RWPE1 (cell line): ENCODE measurements around the gene ALG14.

Source experiments
- CTCF ChIA-PET: fragments of 350-600 bp; sonication (Branson Sonifier 250); formaldehyde crosslinking; extraction: SDS; loops from one replicate; lab custom pipeline; 2021; lab: Yijun Ruan, JAX
- POLR2A ChIA-PET: fragments of 400-600 bp; formaldehyde crosslinking; extraction: SDS; loops from one replicate; lab custom pipeline; 2020; ENCODE audit warnings: antibody characterized with exemption; ENCODE audit not compliant: low non-redundant PET; lab: Yijun Ruan, JAX
- DNase-seq: peaks from one replicate; pipeline ENCODE4 v3.0.0; 2012; ENCODE audit warnings: low spot score
- H3K27ac ChIP-seq: fragments of 450-650 bp; 2 replicates; pipeline ENCODE4 v1.5.1; 2017
- TF ChIP-seq, protein P1 (sequence below): fragments of 450-650 bp; conservative IDR thresholded peaks from 2 replicates; pipeline ENCODE4 v1.5.1; 2017; ENCODE audit warnings: low read depth, mild to moderate bottlenecking

The ALG14 gene

DNA sequence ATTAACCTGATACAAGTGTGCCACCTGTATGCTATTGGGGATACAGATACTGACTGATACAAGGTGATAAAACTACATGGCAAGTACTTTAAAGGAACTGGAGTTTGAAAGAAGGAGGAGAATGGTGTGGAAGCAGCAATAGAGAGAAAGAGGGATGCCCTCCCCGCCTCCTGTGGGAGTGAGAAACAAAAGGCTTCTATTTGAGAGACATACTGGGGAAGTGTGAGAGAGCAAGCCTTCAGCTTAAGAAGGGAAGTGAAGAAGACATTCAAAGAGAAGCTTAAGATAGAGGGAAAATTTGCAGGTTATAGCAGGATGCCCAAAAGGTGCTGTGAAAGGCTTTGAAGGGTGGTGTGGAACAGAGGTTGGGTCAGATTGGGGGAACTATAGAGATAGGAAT lies 7.7 kb upstream of the ALG14 start:
- DNase-seq = no peak
- ChIA-PET CTCF (interaction anchor here (0.6 kb wide), 2 partner anchors 154 to 163 kb away, joined by 3 to 5 read pairs; partner anchors contain the start of gene RWDD3), POLR2A (no interaction called here)
- H3K27ac ChIP-seq = no peak overlapping the region
- TF ChIP-seq, protein P1, sequence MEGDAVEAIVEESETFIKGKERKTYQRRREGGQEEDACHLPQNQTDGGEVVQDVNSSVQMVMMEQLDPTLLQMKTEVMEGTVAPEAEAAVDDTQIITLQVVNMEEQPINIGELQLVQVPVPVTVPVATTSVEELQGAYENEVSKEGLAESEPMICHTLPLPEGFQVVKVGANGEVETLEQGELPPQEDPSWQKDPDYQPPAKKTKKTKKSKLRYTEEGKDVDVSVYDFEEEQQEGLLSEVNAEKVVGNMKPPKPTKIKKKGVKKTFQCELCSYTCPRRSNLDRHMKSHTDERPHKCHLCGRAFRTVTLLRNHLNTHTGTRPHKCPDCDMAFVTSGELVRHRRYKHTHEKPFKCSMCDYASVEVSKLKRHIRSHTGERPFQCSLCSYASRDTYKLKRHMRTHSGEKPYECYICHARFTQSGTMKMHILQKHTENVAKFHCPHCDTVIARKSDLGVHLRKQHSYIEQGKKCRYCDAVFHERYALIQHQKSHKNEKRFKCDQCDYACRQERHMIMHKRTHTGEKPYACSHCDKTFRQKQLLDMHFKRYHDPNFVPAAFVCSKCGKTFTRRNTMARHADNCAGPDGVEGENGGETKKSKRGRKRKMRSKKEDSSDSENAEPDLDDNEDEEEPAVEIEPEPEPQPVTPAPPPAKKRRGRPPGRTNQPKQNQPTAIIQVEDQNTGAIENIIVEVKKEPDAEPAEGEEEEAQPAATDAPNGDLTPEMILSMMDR = no peak

DNA sequence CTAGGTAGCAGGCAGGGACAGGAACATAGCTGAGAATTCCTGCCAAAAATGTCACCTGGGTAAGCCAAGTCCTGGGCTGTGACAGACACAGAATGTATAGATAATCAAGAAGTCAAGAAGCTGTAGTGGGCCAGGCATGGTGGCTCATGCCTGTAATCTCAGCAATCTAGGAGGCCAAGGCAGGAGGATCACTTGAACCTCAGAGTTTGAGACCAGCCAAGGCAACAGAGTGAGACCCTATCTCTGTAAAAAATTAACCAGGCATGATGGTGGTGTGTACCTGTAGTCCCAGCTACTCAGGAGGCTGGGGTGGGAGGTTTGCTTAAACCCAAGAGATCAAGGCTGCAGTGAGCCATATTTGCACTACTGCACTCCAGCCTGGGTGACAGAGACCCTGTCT lies 3.3 kb upstream of the ALG14 start:
- ChIA-PET POLR2A (interaction anchor here (0.6 kb wide), 1 partner anchor 293 kb away, joined by 4 read pairs; no protein-coding TSS in a partner anchor), CTCF (interaction anchor here (1.1 to 1.7 kb wide), 2 partner anchors 9 to 11 kb away, joined by 3 to 6 read pairs; no protein-coding TSS in a partner anchor)
- TF ChIP-seq, protein P1 = no peak
- DNase-seq = no peak
- no peak overlapping the region for H3K27ac ChIP-seq

DNA sequence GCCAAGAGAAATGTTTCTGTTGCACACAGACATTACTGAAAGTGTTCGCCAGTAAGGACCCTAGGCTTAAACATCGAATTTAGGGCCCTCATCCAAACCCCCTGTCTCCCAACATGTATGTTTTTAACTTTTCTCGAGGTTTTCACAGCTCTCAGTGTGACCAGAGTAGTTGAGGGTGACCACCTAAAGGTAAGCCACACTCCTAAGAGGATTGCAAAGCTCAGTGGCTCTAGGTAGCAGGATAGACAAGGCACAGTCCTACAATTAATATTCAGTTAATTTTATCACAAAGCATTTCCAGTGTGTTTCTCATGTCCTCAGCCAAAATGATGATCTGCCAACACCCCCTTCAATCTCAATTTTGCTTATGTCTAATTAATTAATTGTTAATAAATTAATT lies 695 bp upstream of the ALG14 start:
- ChIA-PET POLR2A (interaction anchor here (1.2 kb wide), 1 partner anchor 161 kb away, joined by 9 read pairs; the partner anchor contains the start of gene RWDD3), CTCF (interaction anchor here (0.6 to 0.7 kb wide), 3 partner anchors 71 to 1194 kb away, joined by 3 to 4 read pairs (median 4); no protein-coding TSS in a partner anchor)
- H3K27ac ChIP-seq = peak overlapping the region; percentile 89
- TF ChIP-seq, protein P1 = no peak
- DNase-seq = no peak

DNA sequence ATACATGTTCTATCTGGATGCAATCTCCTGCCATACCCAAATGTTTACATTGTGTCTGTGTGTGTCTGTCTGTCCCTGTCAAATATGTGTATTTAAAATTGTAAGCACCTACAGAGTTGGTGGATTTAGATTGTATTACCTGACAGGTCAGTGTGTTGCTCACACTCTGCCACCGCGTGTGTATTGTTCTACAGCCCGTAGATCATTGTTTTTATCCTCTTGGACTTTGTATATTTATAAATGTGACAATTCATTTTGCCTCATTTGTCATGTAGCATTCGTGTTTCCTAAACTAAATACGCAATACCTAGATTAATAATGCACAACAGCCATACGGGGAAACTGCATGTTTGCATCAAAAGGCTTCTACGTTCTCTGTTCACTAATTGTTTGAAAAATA lies 634 bp downstream of the ALG14 start:
- TF ChIP-seq, protein P1 = no peak
- ChIA-PET POLR2A (no interaction called here), CTCF (interaction anchor here (0.7 kb wide), 1 partner anchor 13 kb away, joined by 3 read pairs; no protein-coding TSS in a partner anchor)
- H3K27ac ChIP-seq = peak overlapping the region; percentile 89
- DNase-seq = no peak

DNA sequence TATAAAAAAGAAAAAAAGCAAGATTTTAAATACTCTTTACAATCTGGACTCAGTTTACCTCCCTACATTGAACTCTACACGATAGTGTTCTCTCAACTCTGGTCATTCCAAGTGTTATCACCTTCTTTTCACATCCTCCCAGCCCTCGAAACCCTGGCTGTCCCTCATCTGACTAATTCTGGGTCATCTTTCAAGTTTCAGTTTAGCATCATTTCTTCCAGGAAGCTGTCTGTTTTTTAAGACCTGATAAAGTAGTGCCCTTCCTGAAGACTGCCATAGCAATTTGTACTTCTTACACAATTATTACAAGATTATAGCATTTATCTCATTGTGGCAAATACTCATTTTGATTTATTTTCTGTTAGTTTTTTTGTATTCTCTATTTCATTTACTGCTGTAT lies 1.2 kb downstream of the ALG14 start:
- no peak for DNase-seq
- ChIA-PET POLR2A (interaction anchor here (0.5 kb wide), 1 partner anchor 181 kb away, joined by 3 read pairs; no protein-coding TSS in a partner anchor), CTCF (interaction anchor here (0.7 kb wide), 1 partner anchor 13 kb away, joined by 3 read pairs; no protein-coding TSS in a partner anchor)
- H3K27ac ChIP-seq = no peak overlapping the region
- TF ChIP-seq, protein P1 = no peak

DNA sequence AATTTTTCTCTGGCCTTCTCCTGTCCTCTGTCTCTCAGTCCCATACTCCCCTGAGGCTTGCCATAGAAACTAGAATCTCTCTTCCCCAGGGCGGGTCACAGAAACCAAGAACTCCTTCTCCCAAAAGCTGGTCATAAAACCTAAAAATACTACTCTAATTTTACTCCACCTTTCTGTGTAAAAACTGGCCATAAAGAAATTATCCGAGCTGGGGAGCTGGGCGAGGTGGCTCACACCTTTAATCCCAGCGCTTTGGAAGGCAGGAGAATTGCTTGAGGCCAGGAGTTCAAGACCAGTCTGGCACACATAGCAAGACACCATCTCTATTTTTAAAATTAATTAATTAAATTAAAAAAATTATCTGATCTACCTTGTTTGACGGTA lies 3.0 kb downstream of the ALG14 start:
- no peak for DNase-seq
- POLR2A ChIA-PET = no interaction called here
- CTCF ChIA-PET = interaction anchor here (0.6 kb wide), 1 partner anchor 539 kb away, joined by 3 read pairs; no protein-coding TSS in a partner anchor
- no peak overlapping the region for H3K27ac ChIP-seq
- TF ChIP-seq, protein P1 = no peak
